ENCODE results near the gene KRT6C. TPM values are rescaled to one million over a fixed set of nuclear protein-coding genes. Genes with fewer than 3 reads are reported as not detected.
"Not testable (repeated sequence)": the region's sequence is repeated elsewhere in the genome, so short reads cannot be mapped to it uniquely, and the experiment has no call there.

The KRT6C gene
- total RNA-seq, 1 donor from 2014 or later: not detected

- no peak for DNase-seq (ENCODE audit: low spot score)
- H3K27me3 Mint-ChIP-seq (ENCODE audit: low read depth): peaks cover 55% of the 10 kb centered on the region
- peak; percentile 84 for TF ChIP-seq CTCF (IDR thresholded peaks at IDR 0.05)
- H3K4me3 Mint-ChIP-seq (ENCODE audit: unreplicated experiment): no peak overlapping the region
- peaks cover 10% of the 10 kb centered on the region for H3K9me3 Mint-ChIP-seq (ENCODE audit: low read depth)
- peaks cover 2% of the 10 kb centered on the region for H3K4me1 Mint-ChIP-seq (ENCODE audit: low read depth)
- H3K27ac Mint-ChIP-seq (ENCODE audit: unreplicated experiment): no peak overlapping the region
- H3K36me3 Mint-ChIP-seq (ENCODE audit: low read depth): peaks cover 2% of the 10 kb centered on the region
Measured at GRCh38 chr12:52506858-52507715, 33.5 kb upstream of the KRT6C start.

GRCh38 chr12:52502877-52503276, 29.3 kb upstream of the KRT6C start:
- no peak for TF ChIP-seq CTCF (IDR thresholded peaks at IDR 0.05)
- Mint-ChIP-seq H3K27ac (ENCODE audit: unreplicated experiment) (no peak overlapping the region), H3K9me3 (ENCODE audit: low read depth) (peaks cover 20% of the 10 kb centered on the region), H3K4me1 (ENCODE audit: low read depth) (peaks cover 22% of the 10 kb centered on the region), H3K27me3 (ENCODE audit: low read depth) (peaks cover 37% of the 10 kb centered on the region), H3K36me3 (ENCODE audit: low read depth) (peaks cover 2% of the 10 kb centered on the region), H3K4me3 (ENCODE audit: unreplicated experiment) (no peak overlapping the region)
- DNase-seq (ENCODE audit: low spot score): no peak

GRCh38 chr12:52501490-52501889, 27.9 kb upstream of the KRT6C start:
- Mint-ChIP-seq H3K4me3 (ENCODE audit: unreplicated experiment) (no peak overlapping the region), H3K9me3 (ENCODE audit: low read depth) (peaks cover 20% of the 10 kb centered on the region), H3K4me1 (ENCODE audit: low read depth) (peaks cover 26% of the 10 kb centered on the region), H3K27me3 (ENCODE audit: low read depth) (peaks cover 31% of the 10 kb centered on the region), H3K27ac (ENCODE audit: unreplicated experiment) (no peak overlapping the region), H3K36me3 (ENCODE audit: low read depth) (peaks cover 2% of the 10 kb centered on the region)
- DNase-seq (ENCODE audit: low spot score): no peak
- TF ChIP-seq CTCF (IDR thresholded peaks at IDR 0.05): no peak

- H3K9me3 Mint-ChIP-seq (ENCODE audit: low read depth): peaks cover 20% of the 10 kb centered on the region
Measured at GRCh38 chr12:52500574-52500973, 27.0 kb upstream of the KRT6C start.

GRCh38 chr12:52499806-52500560, 26.4 kb upstream of the KRT6C start:
- peaks cover 20% of the 10 kb centered on the region for H3K9me3 Mint-ChIP-seq (ENCODE audit: low read depth)
- peaks cover 41% of the 10 kb centered on the region for H3K4me1 Mint-ChIP-seq (ENCODE audit: low read depth)
- H3K4me3 Mint-ChIP-seq (ENCODE audit: unreplicated experiment): no peak overlapping the region
- H3K27me3 Mint-ChIP-seq (ENCODE audit: low read depth): peaks cover 18% of the 10 kb centered on the region
- TF ChIP-seq CTCF (IDR thresholded peaks at IDR 0.05): no peak
- H3K27ac Mint-ChIP-seq (ENCODE audit: unreplicated experiment): peak overlapping the region; percentile 70
- H3K36me3 Mint-ChIP-seq (ENCODE audit: low read depth): peaks cover 2% of the 10 kb centered on the region
- DNase-seq (ENCODE audit: low spot score): no peak

More at GRCh38 chr12:52500574-52500973, 27.0 kb upstream of the KRT6C start:
- Mint-ChIP-seq H3K27me3 (ENCODE audit: low read depth) (peaks cover 23% of the 10 kb centered on the region), H3K27ac (ENCODE audit: unreplicated experiment) (peak overlapping the region; percentile 70), H3K4me1 (ENCODE audit: low read depth) (peaks cover 35% of the 10 kb centered on the region)
- not testable (repeated sequence) for H3K4me3 Mint-ChIP-seq (ENCODE audit: unreplicated experiment); DNase-seq (ENCODE audit: low spot score); H3K36me3 Mint-ChIP-seq (ENCODE audit: low read depth)

Measured in chondrocyte (in vitro differentiated cells).